Loucy (cell line): Measurements from ENCODE around the gene ITGB6.

Source experiments
- H2AFZ ChIP-seq: fragments of 200-600 bp; sonication (generic); 2 replicates; pipeline ENCODE4 v1.6.0; 2016; ENCODE audit warnings: antibody characterized with exemption, mild to moderate bottlenecking, low read length, moderate library complexity
- H3F3A ChIP-seq: fragments of 200-600 bp; 2 replicates; pipeline ENCODE4 v1.6.0; 2016; ENCODE audit warnings: antibody characterized with exemption, low read depth, mild to moderate bottlenecking
- H3K27me3 ChIP-seq: fragments of 200-600 bp; sonication (generic); 2 replicates; pipeline ENCODE4 v1.6.1; 2014; ENCODE audit warnings: low read length, mild to moderate bottlenecking; ENCODE audit not compliant: insufficient read depth, poor library complexity, severe bottlenecking
- H3K36me3 ChIP-seq: fragments of 200-600 bp; sonication (generic); 2 replicates; pipeline ENCODE4 v1.6.1; 2016; ENCODE audit warnings: low read length; ENCODE audit not compliant: insufficient read depth
- H3K4me1 ChIP-seq: fragments of 200-600 bp; sonication (generic); 2 replicates; pipeline ENCODE4 v1.5.1; 2014; ENCODE audit warnings: low read length, mild to moderate bottlenecking; ENCODE audit not compliant: insufficient read depth, poor library complexity, severe bottlenecking
- H3K4me2 ChIP-seq: fragments of 200-600 bp; sonication (generic); 2 replicates; pipeline ENCODE4 v1.6.0; 2014; ENCODE audit warnings: antibody characterized with exemption, low read length, low read depth, mild to moderate bottlenecking; ENCODE audit not compliant: poor library complexity, severe bottlenecking
- H3K4me3 ChIP-seq: fragments of 200-600 bp; sonication (generic); 2 replicates; pipeline ENCODE4 v1.5.1; 2014; ENCODE audit warnings: low read length, mild to moderate bottlenecking, mixed read lengths; ENCODE audit not compliant: poor library complexity, severe bottlenecking
- H3K79me2 ChIP-seq: fragments of 200-600 bp; sonication (generic); 2 replicates; pipeline ENCODE4 v1.6.1; 2014; ENCODE audit warnings: low read length; ENCODE audit not compliant: insufficient read depth
- H3K9ac ChIP-seq: fragments of 200-600 bp; sonication (generic); 2 replicates; pipeline ENCODE4 v1.6.0; 2014; ENCODE audit warnings: mild to moderate bottlenecking, low read depth, low read length, moderate library complexity; ENCODE audit not compliant: poor library complexity, severe bottlenecking
- H3K9me2 ChIP-seq: fragments of 200-600 bp; sonication (generic); replicated peaks from 2 replicates; pipeline ENCODE4 v1.6.1; 2016; ENCODE audit warnings: low read depth, low read length, mixed read lengths
- H3K9me3 ChIP-seq: fragments of 200-600 bp; sonication (generic); 2 replicates; pipeline ENCODE4 v1.6.1; 2014; ENCODE audit warnings: mild to moderate bottlenecking, antibody characterized with exemption, low read length, low read depth; ENCODE audit not compliant: insufficient read depth
- H4K20me1 ChIP-seq: fragments of 200-600 bp; sonication (generic); 2 replicates; pipeline ENCODE4 v1.6.0; 2014; ENCODE audit warnings: antibody characterized with exemption, low read length, mild to moderate bottlenecking; ENCODE audit not compliant: insufficient read depth, poor library complexity, severe bottlenecking
- CTCF ChIP-seq: fragments of 200-600 bp; sonication (generic); conservative IDR thresholded peaks from 2 replicates; pipeline ENCODE4 v1.5.1; 2014; ENCODE audit warnings: mild to moderate bottlenecking, antibody characterized with exemption, low read length
- EZH2phosphoT487 ChIP-seq: fragments of 200-600 bp; IDR thresholded peaks from 2 replicates; pipeline ENCODE4 v1.6.1; 2018; ENCODE audit warnings: antibody characterized with exemption, mild to moderate bottlenecking, moderate library complexity, borderline replicate concordance

Gene ITGB6

GRCh38 chr2:160057356-160057755, 142.7 kb downstream of the ITGB6 start:
- H4K20me1 ChIP-seq: no peaks in the 10 kb centered on the region
- no peaks in the 10 kb centered on the region for H3K27me3 ChIP-seq
- no peak overlapping the region for H3K4me2 ChIP-seq
- TF ChIP-seq EZH2phosphoT487 (no peak), CTCF (no peak)
- no peaks in the 10 kb centered on the region for H3K9me2 ChIP-seq
- no peaks in the 10 kb centered on the region for H3K79me2 ChIP-seq
- no peak overlapping the region for H2AFZ ChIP-seq
- no peaks in the 10 kb centered on the region for H3F3A ChIP-seq
- no peaks in the 10 kb centered on the region for H3K36me3 ChIP-seq
- H3K4me1 ChIP-seq: no peaks in the 10 kb centered on the region
- no peaks in the 10 kb centered on the region for H3K9me3 ChIP-seq
- H3K4me3 ChIP-seq: no peak overlapping the region
- no peak overlapping the region for H3K9ac ChIP-seq

- TF ChIP-seq EZH2phosphoT487: no peak
- TF ChIP-seq CTCF: no peak
- no peaks in the 10 kb centered on the region for H3K36me3 ChIP-seq
- no peaks in the 10 kb centered on the region for H3K9me3 ChIP-seq
- no peak overlapping the region for H3K9ac ChIP-seq
- no peaks in the 10 kb centered on the region for H3K9me2 ChIP-seq
- no peak overlapping the region for H2AFZ ChIP-seq
- H3F3A ChIP-seq: no peaks in the 10 kb centered on the region
- no peaks in the 10 kb centered on the region for H3K79me2 ChIP-seq
- H3K27me3 ChIP-seq: no peaks in the 10 kb centered on the region
- H3K4me3 ChIP-seq: no peak overlapping the region
- H3K4me2 ChIP-seq: no peak overlapping the region
- no peaks in the 10 kb centered on the region for H3K4me1 ChIP-seq
- no peaks in the 10 kb centered on the region for H4K20me1 ChIP-seq
These were observed 144.4 kb downstream of the ITGB6 start for GRCh38 chr2:160055726-160056108.

GRCh38 chr2:160054984-160055725, 144.9 kb downstream of the ITGB6 start:
- Histone ChIP-seq H4K20me1 (no peaks in the 10 kb centered on the region), H3F3A (no peaks in the 10 kb centered on the region), H3K4me2 (no peak overlapping the region), H3K9ac (no peak overlapping the region), H3K9me2 (no peaks in the 10 kb centered on the region), H3K27me3 (no peaks in the 10 kb centered on the region), H3K9me3 (no peaks in the 10 kb centered on the region), H2AFZ (no peak overlapping the region), H3K4me3 (no peak overlapping the region), H3K79me2 (no peaks in the 10 kb centered on the region), H3K4me1 (no peaks in the 10 kb centered on the region), H3K36me3 (no peaks in the 10 kb centered on the region)
- no peak for TF ChIP-seq CTCF
- TF ChIP-seq EZH2phosphoT487: no peak
